RPMI7951 (cell line): ENCODE measurements around the gene PRKAR2B. TPM values are rescaled to one million over a fixed set of nuclear protein-coding genes. Genes with fewer than 3 reads are reported as not detected.

Experiments used
- DNase-seq: peaks from one replicate; pipeline ENCODE4 v3.0.0-alpha.2; 2012; ENCODE audit warnings: low read depth
- total RNA-seq: library from RNA; depleted of rRNA; stranded (reverse); fragments of >200 nt; shearing (Covaris generic); gene quantifications from 2 replicates; pipeline ENCODE4 v1.2.3, GENCODE V29; 2014; rRNA removed

PRKAR2B gene
- total RNA-seq, 1 experiment from 2014 or later, result 3.7 TPM

- DNase-seq, result peak; percentile 59
These were observed 135.9 kb downstream of the PRKAR2B start for GRCh38 chr7:107180378-107180777.

- no peak for DNase-seq
These were observed 136.7 kb downstream of the PRKAR2B start for GRCh38 chr7:107181172-107181571.

- no peak for DNase-seq
These were observed 141.2 kb downstream of the PRKAR2B start for GRCh38 chr7:107185716-107186115.

DNA sequence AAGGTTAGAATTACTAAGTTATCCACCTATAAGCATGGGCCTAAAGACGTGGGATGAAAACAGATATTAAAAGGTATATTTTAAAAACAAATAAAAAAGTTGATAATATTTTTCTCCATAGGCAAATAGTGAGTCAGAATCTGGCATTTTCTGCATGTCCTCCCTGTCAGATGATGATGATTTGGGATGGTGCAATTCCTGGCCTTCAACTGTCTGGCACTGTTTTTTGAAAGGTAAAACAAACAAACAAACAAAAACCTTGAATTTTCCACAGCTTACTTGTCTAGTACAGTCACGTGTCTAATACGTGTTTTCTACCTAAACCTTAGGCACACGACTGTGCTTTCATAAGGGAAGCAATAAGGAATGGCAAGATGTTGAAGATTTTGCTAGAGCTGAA is 141.7 kb downstream of the PRKAR2B start:
- no peak for DNase-seq

DNA sequence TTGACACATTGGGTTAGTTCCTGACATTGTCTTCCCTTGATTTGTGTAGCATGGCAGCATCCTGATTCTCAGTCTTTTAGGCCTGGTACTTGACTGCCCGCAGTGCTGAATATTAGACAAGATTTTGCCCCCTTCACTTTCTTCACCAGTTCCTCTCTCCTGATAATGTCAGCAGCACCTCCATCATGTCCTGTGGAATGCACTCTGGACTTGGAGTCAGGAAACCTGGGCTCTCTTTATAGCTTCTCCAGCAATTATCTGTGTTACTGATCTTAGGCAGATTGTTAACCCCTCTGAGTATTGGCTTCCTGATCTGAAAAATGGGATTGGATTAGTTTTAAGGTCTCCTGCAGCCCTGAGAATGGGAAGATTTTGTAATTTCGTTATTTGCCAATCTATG is 143.3 kb downstream of the PRKAR2B start:
- no peak for DNase-seq

GRCh38 chr7:107190090-107190489 is 145.6 kb downstream of the PRKAR2B start:
- DNase-seq, result no peak

DNA sequence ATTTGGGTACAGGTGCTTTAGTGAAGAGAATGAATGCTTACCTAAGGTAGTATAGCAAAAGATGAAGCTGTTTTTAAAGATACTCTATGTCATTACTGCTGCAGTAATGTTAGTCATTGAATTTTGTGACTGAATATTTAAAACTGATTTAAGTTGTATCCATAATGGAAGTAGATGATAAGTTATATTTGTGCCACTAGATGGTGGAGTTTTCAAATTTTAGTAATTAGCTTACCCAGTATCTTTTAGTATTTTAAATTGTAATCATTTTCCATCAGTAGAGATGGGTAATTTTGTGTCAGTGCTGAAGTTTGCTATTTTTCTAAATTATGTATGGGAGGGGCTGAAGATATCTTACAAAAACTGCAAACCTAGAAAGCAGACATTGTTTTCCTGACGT is 149.5 kb downstream of the PRKAR2B start:
- no peak for DNase-seq

GRCh38 chr7:107196834-107197610 is 152.5 kb downstream of the PRKAR2B start:
- no peak for DNase-seq

DNA sequence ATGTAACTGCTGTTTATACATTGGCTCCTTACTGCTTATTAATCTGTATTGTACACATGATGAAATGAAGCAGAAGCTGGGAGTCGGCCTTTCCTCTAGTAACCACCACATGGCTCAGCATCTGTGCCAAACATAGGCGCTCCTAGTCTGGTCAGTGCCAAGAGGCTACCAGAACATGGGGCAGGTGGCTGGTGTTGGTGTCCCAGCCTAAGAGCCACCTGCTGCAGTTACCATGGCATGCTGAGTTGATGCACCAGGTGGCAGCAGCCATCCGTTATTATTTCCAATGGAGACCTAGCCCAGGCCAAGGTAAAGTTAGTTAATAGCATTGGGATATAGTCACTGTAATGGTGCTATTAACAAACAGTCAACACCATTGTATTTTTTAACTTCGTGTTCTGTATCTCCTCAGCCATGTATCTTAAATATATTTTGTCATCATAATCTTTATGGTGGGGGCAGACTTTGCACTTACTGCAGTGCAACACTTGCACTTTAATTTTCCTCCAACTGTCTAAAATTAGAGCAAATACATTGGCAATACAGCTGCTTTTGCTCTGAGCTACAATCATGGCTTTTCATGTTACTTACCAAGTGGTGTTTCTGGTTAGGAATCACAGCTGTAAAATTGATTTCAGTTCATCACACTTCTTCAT is 157.4 kb downstream of the PRKAR2B start:
- peak; percentile 7 for DNase-seq

DNA sequence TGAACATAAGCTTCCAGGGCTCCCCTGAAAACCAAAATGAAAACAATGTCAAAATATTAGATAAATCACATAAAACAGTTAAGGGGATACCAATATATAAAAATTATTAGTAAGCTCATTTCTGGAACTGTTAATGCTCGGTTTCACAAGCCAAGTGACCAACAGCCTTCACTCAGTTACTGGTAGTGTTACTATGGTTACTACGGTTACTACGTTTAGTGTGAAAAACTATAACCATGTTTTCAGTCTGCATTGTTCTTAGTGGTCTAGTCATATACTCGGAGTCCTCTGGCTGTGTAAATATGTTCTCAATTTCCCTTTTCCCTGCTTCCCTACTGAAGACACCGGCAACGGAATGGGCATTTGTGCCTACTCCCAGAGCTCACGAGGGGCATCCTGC is 159.1 kb downstream of the PRKAR2B start:
- no peak for DNase-seq

- DNase-seq, result no peak
These were observed 161.6 kb downstream of the PRKAR2B start for GRCh38 chr7:107206136-107206535.

DNA sequence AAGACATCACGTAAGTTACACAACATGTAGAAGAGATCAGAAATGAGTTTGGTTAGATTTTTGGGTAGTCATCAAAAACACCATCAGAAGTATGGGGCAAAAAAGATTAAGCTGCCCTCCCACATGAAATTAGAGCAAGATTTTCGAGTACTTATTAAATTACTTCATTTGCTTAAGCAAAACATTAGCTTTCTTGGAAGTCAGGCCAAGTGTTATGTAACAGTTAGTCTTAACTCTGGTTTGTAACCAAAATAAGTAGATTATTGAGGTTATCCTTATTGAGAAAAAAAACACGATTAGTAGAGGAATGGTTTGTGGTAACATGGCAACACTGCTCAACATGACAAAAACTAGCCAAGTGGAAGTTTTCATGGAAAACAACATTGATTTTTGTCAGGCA is 162.2 kb downstream of the PRKAR2B start:
- DNase-seq, result no peak

DNA sequence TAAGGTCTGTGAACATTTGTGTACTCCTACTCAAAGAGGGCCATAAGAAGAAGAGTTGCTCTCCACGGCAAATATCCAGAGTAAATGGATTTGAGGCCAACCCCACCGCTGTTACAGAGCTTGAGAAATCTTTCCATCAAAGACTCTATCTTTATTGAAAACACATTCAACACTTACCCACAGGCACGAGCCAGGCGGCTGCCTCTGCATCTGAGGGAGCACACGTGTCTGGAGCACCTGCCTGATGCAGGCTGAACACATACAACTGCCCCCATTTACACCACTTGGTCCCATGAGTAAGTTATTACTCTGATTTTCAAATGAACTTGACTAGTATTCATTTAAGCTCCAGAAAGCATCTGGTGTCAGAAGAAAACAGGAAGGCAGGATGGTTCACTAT is 163.0 kb downstream of the PRKAR2B start:
- no peak for DNase-seq

DNA sequence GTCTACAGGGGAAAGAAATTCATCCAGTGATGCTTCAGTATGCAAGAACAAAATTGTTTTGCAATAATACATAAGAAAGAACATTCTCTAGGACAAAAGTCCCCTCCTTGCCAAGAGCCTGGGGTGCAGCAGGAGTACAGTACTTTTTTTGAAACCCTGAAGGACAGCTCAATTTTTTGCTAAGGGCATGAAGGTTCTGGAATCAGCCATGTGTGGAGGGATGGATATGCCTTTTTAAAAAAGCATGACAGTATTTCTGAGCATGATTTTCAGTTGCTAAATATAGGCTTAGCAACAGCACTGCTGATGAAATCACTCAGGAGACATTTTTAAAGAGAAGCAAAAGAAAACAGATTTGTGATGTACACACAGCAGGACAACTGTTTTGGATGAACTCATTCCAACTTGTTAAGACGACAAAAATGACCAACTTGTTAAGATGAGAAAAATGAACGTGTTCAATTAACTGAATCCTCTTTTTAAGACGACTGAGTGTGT is 163.6 kb downstream of the PRKAR2B start:
- DNase-seq, result no peak

GRCh38 chr7:107208563-107208962 is 164.1 kb downstream of the PRKAR2B start:
- no peak for DNase-seq

- DNase-seq, result no peak
These were observed 165.1 kb downstream of the PRKAR2B start for GRCh38 chr7:107209565-107209964.

- no peak for DNase-seq
These were observed 165.9 kb downstream of the PRKAR2B start for GRCh38 chr7:107210400-107210799.

Other genes starting within 250 kb of the PRKAR2B start
- gene PIK3CG, start 179.4 kb upstream of the PRKAR2B start, total RNA-seq, result 2.0 and 3.2 TPM in 2 replicates
- 94.2 and 102 TPM in 2 replicates for gene HBP1, start 124.3 kb downstream of the PRKAR2B start, total RNA-seq